Activated effector memory CD4-positive, alpha-beta T cell treated with Interleukin-2 at 50 U/mL for 16 hours (primary cell): ENCODE data around the gene CYP2B6.
A peak's percentile ranks its signal among the peaks of the same experiment; 100 is the strongest.
"Not testable (repeated sequence)": the region's sequence is repeated elsewhere in the genome, so short reads cannot be mapped to it uniquely, and the experiment has no call there.

Experiments used
- DNase-seq: peaks from one replicate; pipeline ENCODE4 v3.0.0-alpha.2; 2020

Gene CYP2B6

GRCh38 chr19:40981591-40981990 lies 9.5 kb upstream of the CYP2B6 start:
- DNase-seq: no peak

- no peak for DNase-seq
These were observed 8.4 kb upstream of the CYP2B6 start for GRCh38 chr19:40982594-40983101.

- DNase-seq: no peak
These were observed 1.6 kb upstream of the CYP2B6 start for GRCh38 chr19:40989453-40989852.

DNA sequence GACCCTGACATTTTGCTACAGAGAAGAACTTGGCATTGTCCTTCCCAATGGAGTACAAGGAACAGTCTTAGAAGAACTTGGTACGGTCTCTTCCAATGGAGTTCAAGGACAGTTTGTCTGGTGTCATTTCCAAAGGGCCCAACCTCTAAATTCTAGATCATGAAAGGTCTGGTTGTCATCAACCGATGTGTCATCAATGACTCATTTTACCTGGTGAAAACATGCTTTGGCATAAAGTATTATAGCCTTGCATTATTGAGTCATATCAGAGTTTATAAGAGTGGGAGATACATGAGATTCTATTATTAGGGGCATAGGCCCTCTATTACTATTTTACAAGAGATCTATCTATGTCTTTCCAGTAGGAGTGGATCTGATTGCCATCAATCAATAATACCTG lies 4.3 kb downstream of the CYP2B6 start:
- DNase-seq: no peak

GRCh38 chr19:40999018-40999417 lies 7.9 kb downstream of the CYP2B6 start:
- DNase-seq: not testable (repeated sequence)

GRCh38 chr19:41000310-41000737 lies 9.2 kb downstream of the CYP2B6 start:
- no peak for DNase-seq

- DNase-seq: no peak
These were observed 10.3 kb downstream of the CYP2B6 start for GRCh38 chr19:41001243-41001971.

DNA sequence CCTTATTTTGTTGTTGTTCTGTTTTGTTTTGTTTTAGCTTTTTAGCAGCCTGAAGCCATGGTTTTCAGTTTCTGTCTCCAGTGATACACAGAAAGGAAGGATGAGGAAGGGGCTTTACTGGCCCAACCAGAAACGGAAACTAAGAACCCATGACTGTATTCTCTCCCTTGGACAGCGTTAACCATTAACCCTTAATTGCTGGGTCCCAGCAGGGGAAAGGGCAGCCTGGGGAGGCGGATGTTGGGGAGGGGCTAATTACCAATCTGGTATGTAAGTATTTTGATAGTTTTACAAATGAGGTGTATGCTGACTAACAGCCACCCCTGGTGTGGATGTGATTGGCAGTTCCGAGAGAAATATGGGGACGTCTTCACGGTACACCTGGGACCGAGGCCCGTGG lies 12.6 kb downstream of the CYP2B6 start:
- not testable (repeated sequence) for DNase-seq

GRCh38 chr19:41009700-41010235 lies 18.7 kb downstream of the CYP2B6 start:
- DNase-seq: no peak

DNA sequence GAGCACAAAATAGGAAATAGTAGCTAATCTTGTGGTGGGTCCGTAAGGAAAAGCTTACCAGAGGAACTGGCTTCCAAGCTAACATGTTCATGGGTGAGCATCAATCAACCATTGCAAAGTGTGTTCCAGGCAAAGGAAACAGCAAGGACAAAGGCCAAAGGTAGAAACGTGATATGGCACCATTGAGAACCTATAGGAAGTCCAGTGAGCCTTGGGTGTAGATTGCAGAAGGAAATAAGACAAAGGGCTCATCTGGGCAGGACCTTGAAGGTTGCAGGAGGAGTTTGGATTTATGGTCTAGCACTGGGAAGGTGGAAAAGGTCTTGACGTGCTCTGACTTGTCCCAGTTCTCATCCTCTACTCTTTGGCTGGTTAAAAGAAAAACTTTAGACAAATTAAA lies 22.3 kb downstream of the CYP2B6 start:
- DNase-seq: no peak

- DNase-seq: no peak
These were observed 23.6 kb downstream of the CYP2B6 start for GRCh38 chr19:41014643-41015042.

- no peak for DNase-seq
These were observed 25.5 kb downstream of the CYP2B6 start for GRCh38 chr19:41016488-41017071.

GRCh38 chr19:41018736-41019290 lies 27.7 kb downstream of the CYP2B6 start:
- DNase-seq: no peak

DNA sequence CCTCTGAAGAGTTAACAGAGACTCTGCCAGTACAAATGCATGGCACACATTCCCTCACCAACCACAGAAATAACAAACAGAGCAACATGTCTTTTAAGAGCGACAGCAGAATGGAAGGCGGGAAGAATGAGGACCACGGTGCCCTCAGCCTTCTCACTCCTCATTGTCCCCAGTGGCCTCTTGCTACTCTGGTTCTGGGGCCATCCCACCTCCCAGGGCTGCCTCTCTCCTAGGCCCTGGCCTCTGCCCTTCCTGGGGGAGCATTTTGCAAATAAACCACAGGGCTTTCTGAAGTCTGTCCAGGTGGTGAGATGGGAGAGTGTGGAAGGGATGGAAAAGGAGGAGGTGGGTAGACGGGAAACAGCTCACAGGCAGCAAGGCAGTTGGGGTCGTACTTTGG lies 28.3 kb downstream of the CYP2B6 start:
- no peak for DNase-seq

GRCh38 chr19:41023193-41023592 lies 32.1 kb downstream of the CYP2B6 start:
- DNase-seq: no peak

GRCh38 chr19:41025411-41025810 lies 34.3 kb downstream of the CYP2B6 start:
- DNase-seq: no peak

GRCh38 chr19:41025871-41026270 lies 34.8 kb downstream of the CYP2B6 start:
- DNase-seq: no peak

- no peak for DNase-seq
These were observed 36.3 kb downstream of the CYP2B6 start for GRCh38 chr19:41027273-41027967.

- no peak for DNase-seq
These were observed 38.7 kb downstream of the CYP2B6 start for GRCh38 chr19:41029524-41030432.

- DNase-seq: no peak
These were observed 39.6 kb downstream of the CYP2B6 start for GRCh38 chr19:41030651-41031050.

DNA sequence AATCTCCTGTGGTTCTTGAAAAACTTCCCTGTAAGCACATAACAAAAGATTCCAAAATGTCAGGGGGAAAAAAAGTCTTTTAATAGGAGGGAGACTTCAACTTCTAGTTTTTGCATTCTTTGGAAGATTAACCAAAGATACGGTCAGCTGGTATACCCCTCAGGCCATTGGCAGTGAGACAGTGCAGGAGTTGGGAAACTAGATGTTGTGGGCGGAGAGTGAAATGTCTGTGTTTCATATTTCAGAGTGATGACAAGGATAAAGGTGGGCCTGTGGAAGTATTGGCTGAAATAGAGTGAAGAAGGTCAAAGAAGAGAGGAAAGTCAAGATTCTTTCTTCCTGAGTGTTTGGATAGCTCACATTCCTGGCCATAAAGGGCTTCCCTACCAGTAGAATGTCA lies 40.8 kb downstream of the CYP2B6 start:
- no peak for DNase-seq

- DNase-seq: peak; percentile 2
These were observed 42.2 kb downstream of the CYP2B6 start for GRCh38 chr19:41033324-41033723.
